Retina (tissue), 1 donor: Measurements from ENCODE around the gene OLFM1.

Experiments used
- DNase-seq: peaks from one replicate; pipeline ENCODE4 v3.0.0-alpha.2; 2016

The OLFM1 gene

DNA sequence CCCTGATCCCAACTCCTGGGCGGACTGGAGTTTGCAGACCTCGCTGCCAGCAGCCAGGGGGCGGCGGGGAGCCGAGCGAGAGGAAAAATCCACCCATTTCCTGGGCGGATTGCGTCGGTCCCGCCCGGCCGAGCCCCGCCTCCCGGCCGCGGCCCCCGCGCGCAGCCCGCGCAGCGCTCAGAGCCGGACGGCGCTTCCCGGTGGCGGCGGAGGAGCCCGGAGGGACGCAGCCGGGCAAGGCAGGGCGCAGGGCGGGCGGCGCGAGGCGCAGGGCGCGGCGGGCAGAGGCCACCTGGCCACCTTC lies at the start of gene OLFM1:
OLFM1 (plus strand) TSS at position 180 of the 304 bp plus-strand sequence. CDS start 322 bp downstream, outside the sequence.
- DNase-seq = no peak

GRCh38 chr9:135038331-135038730 lies 49.1 kb upstream of the OLFM1 start:
- no peak for DNase-seq

- no peak for DNase-seq
These were observed 48.6 kb upstream of the OLFM1 start for GRCh38 chr9:135038826-135039225.

GRCh38 chr9:135039266-135039870 lies 48.1 kb upstream of the OLFM1 start:
- DNase-seq = no peak

GRCh38 chr9:135039916-135040645 lies 47.4 kb upstream of the OLFM1 start:
- DNase-seq = no peak

GRCh38 chr9:135040892-135041291 lies 46.6 kb upstream of the OLFM1 start:
- no peak for DNase-seq

- DNase-seq = no peak
These were observed 44.1 kb upstream of the OLFM1 start for GRCh38 chr9:135043345-135043744.

- no peak for DNase-seq
These were observed 42.1 kb upstream of the OLFM1 start for GRCh38 chr9:135045264-135045927.

GRCh38 chr9:135045928-135046738 lies 41.3 kb upstream of the OLFM1 start:
- no peak for DNase-seq

DNA sequence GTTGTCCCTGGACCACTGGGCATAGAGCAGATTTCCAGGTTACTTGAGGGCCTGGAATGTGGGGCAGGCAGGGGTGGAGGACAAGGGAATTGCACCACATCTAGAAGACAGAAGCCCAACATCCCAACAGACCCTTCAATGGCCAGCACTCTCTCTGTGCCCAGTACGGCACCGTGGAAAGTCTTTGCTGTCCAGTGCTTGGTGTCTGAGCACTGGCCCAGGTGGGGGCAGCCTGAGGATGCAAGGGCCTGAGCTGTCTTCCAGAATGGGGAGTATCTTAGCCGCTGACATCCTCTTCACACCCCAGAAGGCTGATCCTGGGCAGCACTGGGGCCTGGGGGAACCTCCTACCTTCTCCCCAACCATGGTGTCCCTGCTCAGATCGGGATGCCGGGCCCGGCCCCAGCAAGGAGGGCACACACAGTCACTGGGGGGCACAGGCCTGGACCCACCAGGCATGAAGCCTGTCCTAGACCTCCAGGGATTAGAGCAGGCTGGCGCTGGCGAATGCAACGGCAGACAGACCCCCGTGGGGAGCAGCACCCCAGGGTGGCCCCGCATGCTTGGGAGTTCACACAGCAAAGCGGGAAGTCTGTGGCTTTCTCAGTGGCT lies 40.6 kb upstream of the OLFM1 start:
- no peak for DNase-seq

DNA sequence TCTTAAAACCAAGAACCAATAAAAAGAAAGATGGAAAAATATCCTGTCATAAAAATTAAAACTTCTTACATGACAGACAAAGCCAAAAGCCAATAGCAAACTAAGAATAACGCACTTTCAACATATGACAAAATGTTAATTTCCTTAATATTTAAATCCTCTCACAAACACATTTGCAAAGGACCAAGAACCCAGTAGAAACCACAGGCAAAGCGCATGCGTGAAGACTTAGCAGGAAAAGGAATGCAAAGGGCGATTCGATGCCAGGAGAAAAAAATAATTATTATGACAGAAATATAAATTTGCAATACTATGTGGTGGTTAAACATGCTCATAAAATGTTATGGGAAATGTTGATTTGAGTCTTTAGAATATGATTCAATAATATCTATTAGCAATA lies 39.9 kb upstream of the OLFM1 start:
- DNase-seq = no peak

DNA sequence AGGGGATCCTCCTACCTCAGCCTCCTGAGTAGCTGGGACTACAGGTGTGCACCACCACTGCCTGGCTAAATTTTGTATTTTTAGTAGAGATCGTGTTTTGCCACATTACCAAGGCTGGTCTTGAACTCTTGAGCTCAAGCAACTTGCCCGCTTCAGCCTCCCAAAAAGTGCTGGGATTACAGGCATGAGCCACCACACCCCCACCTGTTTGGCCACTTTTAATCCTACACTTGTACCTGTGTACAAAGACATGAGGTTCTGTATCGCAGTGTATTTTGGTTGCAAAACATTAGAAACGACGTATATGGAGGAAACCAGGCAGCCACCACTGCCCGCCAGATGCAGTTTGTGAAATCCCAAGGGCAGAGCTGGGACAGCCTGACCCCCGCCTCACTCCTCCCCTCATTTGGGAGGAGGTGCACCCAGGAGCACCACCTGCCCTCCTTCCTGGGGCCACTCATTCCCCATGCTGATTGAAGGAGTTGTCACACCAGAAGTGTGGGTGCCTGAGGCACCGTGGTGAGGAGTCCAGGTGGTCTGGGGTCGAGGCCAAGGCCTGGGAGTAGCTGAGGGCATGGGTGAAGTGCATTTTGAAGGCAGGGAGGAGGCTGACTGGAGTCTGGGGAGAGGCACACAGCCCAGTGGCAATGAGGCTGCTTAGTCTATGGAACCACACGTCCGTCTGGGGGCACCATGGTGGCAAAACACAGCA lies 39.3 kb upstream of the OLFM1 start:
- no peak for DNase-seq

DNA sequence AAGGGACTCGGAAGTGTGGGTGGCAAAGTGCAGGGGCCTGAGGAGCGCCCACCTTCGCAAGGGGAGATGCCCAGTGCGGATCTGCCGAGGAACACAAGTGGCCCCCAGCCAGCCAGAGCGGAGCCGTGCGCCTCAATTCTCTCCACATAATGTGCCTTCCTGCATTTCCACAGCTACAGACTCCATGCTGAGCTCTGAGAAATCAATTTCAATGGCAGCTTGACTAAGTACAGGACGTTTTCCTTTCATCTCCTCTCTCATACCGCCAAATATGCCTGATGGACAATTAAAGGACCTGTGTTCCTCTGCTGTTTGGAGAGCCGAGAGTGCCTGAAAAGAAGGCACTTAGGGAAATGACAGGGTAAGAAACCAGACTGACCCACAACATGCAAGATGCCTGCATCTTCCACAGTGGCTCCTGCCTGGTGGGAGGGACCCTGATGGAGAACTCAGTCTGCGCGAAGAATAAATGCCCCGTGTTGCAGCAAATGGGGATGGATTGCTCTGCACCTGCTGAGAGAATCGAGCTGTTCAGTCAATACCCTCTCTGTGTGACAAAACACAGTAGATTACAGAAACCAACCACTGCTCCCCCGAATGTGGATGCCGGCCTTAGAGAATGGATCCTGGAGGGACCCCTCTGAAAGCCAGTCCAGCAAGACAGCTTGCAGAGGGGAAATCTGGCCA lies 38.6 kb upstream of the OLFM1 start:
- DNase-seq = no peak

DNA sequence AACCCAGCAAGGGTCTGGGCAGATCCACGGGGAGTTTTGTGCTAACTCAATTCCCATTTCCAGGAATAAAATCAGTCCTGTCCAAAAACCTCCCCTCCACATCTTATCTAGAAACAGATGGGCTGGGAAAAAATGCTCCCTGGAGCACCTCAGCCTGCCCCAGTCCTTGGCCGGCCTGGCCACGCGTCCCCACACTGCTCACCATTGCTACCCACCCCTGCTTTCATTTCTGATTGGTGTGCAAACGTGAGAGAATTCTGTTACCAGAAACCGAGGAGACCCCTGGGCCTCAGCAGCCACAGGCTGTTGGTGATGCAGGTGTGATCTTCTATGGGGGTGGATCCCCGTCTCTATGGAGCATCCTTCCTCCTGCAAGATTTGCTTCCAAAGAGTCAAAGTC lies 38.0 kb upstream of the OLFM1 start:
- DNase-seq = no peak

DNA sequence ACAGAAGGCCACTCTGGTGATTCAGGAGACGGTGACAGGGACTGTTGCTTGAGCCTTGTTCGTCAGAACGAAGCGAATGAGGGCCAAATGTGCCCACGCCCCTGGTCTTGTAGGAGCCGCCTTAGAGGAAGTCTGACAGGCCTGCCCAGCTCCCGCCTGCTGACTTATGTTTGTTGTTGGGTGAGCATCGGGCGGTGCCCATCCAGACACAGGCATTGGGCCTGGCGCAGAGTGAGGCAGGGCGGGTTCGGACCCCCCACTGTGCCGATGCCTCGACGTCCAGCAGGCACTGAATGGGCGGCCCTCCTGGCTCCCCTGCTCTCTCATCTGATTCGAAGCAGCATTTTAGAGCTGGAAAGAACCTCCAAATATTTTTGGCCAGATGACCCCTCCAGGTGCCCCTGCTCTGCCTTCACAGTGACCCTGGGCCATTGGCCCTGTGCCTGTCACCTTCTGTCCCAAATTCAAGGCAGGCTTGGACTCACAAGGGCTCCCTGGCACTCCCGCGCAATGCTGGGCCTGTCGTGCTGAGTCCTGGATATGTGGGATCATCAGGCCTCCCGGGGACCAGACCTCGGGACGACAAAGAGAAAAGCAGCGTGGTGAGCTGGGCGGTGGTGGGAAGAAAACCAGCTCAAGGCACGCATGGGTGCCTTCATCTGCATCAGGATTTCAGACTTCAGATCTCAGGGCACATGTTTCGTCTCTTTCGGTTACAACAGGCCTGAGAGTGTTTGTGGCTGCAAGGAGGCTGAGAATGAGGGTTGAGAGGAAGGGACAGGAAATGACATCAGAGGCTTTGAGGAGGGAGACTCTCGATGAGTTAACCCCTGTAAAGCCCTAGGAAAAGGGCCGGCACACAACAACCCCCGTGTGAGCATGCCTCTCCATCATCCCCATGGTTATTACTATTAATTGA lies 37.1 kb upstream of the OLFM1 start:
- no peak for DNase-seq

DNA sequence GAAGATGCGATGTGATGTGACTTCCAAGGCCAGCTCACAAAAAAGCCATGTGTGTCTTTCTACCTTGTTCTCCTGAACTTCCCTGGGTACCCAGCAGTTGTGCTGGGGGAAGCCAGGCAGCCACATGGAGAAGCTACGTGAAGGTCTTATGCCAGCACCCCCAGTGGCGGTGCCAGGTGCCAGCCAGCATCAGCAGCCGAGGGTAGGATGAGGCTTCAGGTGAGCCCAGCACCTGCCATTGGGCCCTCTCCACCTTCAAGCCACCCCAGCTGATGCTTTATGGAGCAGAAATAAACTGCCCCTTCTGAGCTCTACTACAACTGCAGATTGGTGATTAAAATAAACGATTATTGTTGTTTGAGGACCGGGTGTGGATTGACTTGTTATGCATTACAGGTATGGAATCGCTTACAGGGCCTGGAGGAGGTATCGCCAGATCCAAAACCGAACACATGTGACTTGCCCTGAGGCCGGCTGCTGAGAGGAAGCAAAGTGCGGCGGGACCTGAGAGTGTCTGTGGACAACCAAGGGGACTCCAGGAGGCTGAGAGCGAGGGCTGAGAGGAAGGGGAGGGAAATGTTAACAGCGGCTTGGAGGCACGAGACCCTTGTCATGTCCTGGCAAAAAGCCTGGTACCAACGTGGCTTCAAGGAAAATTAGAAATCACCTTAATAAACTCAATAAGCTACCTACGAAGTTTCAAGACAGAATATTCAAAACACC lies 36.0 kb upstream of the OLFM1 start:
- DNase-seq = no peak

DNA sequence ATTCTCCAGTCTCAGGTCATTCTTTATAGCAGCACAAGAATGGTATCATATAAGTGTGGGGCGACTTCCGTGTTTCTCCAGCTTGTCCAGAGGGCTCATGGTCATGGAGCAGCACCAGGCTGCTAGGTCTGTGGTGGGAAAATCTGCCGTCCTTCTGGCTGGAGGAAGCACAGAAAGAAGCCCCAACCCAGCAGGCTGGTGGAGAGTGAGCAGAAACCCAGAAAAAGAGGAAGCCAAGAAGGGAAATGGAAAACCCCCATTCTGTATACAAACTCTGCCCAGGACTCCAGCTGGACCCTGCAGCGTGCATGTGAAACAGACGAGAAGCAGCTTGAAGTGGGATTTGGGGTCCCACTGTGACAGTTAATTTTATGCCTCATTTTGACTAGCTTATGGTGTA lies 34.3 kb upstream of the OLFM1 start:
- DNase-seq = no peak

DNA sequence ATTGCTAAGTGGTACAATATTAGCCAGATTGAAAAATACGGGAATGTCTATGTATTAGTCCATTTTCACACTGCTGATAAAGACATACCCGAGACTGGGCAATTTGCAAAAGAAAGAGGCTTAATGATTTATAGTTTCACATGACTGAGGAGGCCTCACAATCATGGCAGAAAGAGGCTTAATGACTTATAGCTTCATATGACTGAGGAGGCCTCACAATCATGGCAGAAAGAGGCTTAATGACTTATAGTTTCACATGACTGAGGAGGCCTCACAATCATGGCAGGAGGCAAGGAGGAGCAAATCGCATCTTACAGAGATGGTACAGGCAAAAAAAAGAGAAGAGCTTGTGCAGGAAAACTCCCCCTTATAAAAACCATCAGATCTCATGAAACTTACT lies 32.3 kb upstream of the OLFM1 start:
- DNase-seq = no peak

DNA sequence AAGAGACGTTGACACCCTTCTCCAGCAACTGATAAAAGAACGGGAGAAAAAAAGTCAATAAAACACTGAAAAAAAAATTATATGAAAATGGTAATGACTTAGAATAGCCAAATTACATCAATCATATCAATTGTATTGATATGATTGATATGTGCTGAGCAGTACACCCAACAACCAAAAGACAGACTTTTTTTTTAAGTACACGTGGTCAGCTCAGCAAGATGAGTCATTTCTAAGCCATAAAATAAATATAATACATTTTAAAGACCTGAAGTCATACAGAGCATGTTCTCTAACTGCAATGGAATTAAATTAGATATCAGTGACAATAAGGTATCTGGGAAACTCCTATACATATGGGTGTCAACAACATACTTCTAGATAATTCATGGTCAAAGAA lies 30.9 kb upstream of the OLFM1 start:
- DNase-seq = no peak
